ENCODE results near the gene ZFR. TPM values are rescaled to one million over a fixed set of nuclear protein-coding genes. Genes with fewer than 3 reads are reported as not detected.

Gene ZFR
- total RNA-seq, 2 donors from 2014 or later, result 59.1 to 67.9 TPM

DNA sequence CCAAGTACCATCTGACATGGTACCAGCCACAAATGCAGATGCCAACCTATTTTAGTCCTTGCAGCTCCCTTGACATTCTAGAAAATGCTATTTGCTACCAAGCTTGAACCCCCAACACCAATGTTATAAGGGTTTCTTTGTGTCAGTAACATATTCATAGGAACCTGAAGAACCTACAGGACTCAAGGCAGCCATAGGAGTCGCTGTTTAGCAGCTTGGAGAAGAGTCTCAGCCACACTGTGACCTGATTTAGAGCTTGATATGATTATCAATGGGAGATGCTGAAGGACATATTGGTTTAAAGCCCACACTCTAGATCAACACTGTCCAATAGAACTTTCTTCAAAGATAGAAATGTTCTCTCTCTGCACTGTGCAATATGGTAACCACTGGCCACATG is 6.4 kb upstream of the ZFR start:
- WGBS, 2 experiments (ENCODE audit: insufficient coverage in 1 of 2, insufficient read length in 1 of 2), result 64% methylated on average over 1 of the region's 1 CpG; no CpG with 5 or more reads in 1 of the 2 experiments
- Histone ChIP-seq H3K4me1 (ENCODE audit: control insufficient read depth, insufficient read depth, low read length) (no peaks in the 10 kb centered on the region), H3K27ac (ENCODE audit: low read depth, low read length) (no peak overlapping the region), H3K9ac (ENCODE audit: extremely low read depth, low read length, poor library complexity, severe bottlenecking) (no peak overlapping the region), H3K27me3 (ENCODE audit: control insufficient read depth, insufficient read depth, low read length, poor library complexity, severe bottlenecking) (no peaks in the 10 kb centered on the region), H3K4me3 (ENCODE audit: low read length) (no peak overlapping the region), H3K9me3 (ENCODE audit: control insufficient read depth, low read length) (no peaks in the 10 kb centered on the region), H3K36me3 (ENCODE audit: control insufficient read depth, insufficient read depth, low read length) (no peaks in the 10 kb centered on the region)
- Mint-ChIP-seq H3K36me3 (ENCODE audit: low read depth) (no peaks in the 10 kb centered on the region), H3K9me3 (no peaks in the 10 kb centered on the region), H3K4me3 (no peak overlapping the region), H3K27ac (no peak overlapping the region), H3K4me1 (peaks cover 4% of the 10 kb centered on the region), H3K27me3 (ENCODE audit: insufficient read depth) (peaks cover 32% of the 10 kb centered on the region)
- DNase-seq, result peak; percentile 65
- TF ChIP-seq, protein P1, sequence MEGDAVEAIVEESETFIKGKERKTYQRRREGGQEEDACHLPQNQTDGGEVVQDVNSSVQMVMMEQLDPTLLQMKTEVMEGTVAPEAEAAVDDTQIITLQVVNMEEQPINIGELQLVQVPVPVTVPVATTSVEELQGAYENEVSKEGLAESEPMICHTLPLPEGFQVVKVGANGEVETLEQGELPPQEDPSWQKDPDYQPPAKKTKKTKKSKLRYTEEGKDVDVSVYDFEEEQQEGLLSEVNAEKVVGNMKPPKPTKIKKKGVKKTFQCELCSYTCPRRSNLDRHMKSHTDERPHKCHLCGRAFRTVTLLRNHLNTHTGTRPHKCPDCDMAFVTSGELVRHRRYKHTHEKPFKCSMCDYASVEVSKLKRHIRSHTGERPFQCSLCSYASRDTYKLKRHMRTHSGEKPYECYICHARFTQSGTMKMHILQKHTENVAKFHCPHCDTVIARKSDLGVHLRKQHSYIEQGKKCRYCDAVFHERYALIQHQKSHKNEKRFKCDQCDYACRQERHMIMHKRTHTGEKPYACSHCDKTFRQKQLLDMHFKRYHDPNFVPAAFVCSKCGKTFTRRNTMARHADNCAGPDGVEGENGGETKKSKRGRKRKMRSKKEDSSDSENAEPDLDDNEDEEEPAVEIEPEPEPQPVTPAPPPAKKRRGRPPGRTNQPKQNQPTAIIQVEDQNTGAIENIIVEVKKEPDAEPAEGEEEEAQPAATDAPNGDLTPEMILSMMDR (conservative IDR thresholded peaks at IDR 0.05), result peak; percentile 70

DNA sequence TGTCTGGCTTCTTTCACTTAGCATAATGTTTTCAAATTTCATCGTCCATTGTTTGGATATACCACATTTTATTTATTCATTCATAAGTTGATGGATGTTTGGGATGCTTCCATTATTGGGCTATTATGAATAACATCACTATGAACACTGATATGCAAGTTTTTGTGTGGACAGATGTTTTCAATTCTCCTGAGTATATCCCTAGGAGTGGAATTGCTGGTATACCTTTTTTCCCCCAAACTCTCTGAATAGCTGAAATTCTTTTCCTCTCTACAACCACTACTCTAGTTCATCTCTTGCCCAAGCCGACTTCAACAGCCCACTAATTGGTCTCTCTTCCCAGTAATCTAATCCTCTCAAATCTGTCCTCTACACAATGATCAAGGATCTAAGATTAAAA is 4.7 kb upstream of the ZFR start:
- Mint-ChIP-seq H3K4me1 (peaks cover 10% of the 10 kb centered on the region), H3K36me3 (ENCODE audit: low read depth) (no peaks in the 10 kb centered on the region), H3K27me3 (ENCODE audit: insufficient read depth) (peaks cover 34% of the 10 kb centered on the region), H3K4me3 (no peak overlapping the region), H3K9me3 (no peaks in the 10 kb centered on the region), H3K27ac (no peak overlapping the region)
- no peak overlapping the region for H3K9ac ChIP-seq (ENCODE audit: extremely low read depth, low read length, poor library complexity, severe bottlenecking)
- H3K27me3 ChIP-seq (ENCODE audit: control insufficient read depth, insufficient read depth, low read length, poor library complexity, severe bottlenecking), result peaks cover 6% of the 10 kb centered on the region
- no peaks in the 10 kb centered on the region for H3K9me3 ChIP-seq (ENCODE audit: control insufficient read depth, low read length)
- no peaks in the 10 kb centered on the region for H3K4me1 ChIP-seq (ENCODE audit: control insufficient read depth, insufficient read depth, low read length)
- 100% methylated on average over 1 of the region's 2 CpGs; no CpG with 5 or more reads in 1 of the 2 experiments for WGBS, 2 experiments (ENCODE audit: insufficient coverage in 1 of 2, insufficient read length in 1 of 2)
- H3K4me3 ChIP-seq (ENCODE audit: low read length), result no peak overlapping the region
- TF ChIP-seq, protein P1 (conservative IDR thresholded peaks at IDR 0.05), result no peak
- no peak overlapping the region for H3K27ac ChIP-seq (ENCODE audit: low read depth, low read length)
- H3K36me3 ChIP-seq (ENCODE audit: control insufficient read depth, insufficient read depth, low read length), result no peaks in the 10 kb centered on the region
- no peak for DNase-seq

DNA sequence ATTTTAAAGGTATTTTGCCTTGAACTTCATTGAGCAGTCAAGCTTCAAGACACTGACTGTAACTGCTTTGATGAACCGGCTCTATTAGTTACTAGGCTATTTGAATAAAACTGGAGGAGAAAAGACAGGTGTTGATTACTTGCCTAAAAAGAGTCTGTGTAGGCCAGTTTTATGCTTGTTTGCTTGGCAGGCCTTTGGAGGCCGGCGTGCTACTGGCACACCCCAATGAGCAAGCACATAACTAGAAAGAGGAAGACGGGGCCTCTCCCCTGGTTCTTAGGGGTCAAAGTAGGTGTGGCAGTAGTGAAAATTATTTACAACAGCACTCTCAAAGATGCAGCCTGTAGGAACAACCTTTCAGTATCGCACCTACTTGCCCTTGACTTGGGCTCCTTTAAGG is 2.1 kb upstream of the ZFR start:
- H3K27ac Mint-ChIP-seq, result no peak overlapping the region
- H3K27me3 Mint-ChIP-seq (ENCODE audit: insufficient read depth), result peaks cover 32% of the 10 kb centered on the region
- H3K27ac ChIP-seq (ENCODE audit: low read depth, low read length), result no peak overlapping the region
- TF ChIP-seq, protein P1 (conservative IDR thresholded peaks at IDR 0.05), result no peak
- H3K4me1 Mint-ChIP-seq, result peaks cover 23% of the 10 kb centered on the region
- H3K4me1 ChIP-seq (ENCODE audit: control insufficient read depth, insufficient read depth, low read length), result no peaks in the 10 kb centered on the region
- no peak overlapping the region for H3K4me3 ChIP-seq (ENCODE audit: low read length)
- 92 to 100% methylated on average over 1 to 5 of the region's 5 CpGs for WGBS, 2 experiments (ENCODE audit: insufficient coverage in 1 of 2, insufficient read length in 1 of 2)
- no peaks in the 10 kb centered on the region for H3K9me3 ChIP-seq (ENCODE audit: control insufficient read depth, low read length)
- H3K9ac ChIP-seq (ENCODE audit: extremely low read depth, low read length, poor library complexity, severe bottlenecking), result no peak overlapping the region
- peaks cover 5% of the 10 kb centered on the region for H3K36me3 ChIP-seq (ENCODE audit: control insufficient read depth, insufficient read depth, low read length)
- H3K27me3 ChIP-seq (ENCODE audit: control insufficient read depth, insufficient read depth, low read length, poor library complexity, severe bottlenecking), result peaks cover 6% of the 10 kb centered on the region
- H3K36me3 Mint-ChIP-seq (ENCODE audit: low read depth), result peaks cover 10% of the 10 kb centered on the region
- DNase-seq, result no peak
- no peak overlapping the region for H3K4me3 Mint-ChIP-seq
- H3K9me3 Mint-ChIP-seq, result no peaks in the 10 kb centered on the region

All from endodermal cell (in vitro differentiated cells).